OCI-LY7 (cell line): ENCODE results near the gene CHRD.

ENCODE experiments used
- EZH2phosphoT487 ChIP-seq: fragments of 200-600 bp; sonication (generic); IDR thresholded peaks from 2 replicates; pipeline ENCODE4 v1.6.1; 2018; ENCODE audit warnings: low read depth, borderline replicate concordance, mild to moderate bottlenecking, mixed run types, antibody characterized with exemption, low read length, moderate library complexity, mixed read lengths
- TF ChIP-seq, protein P1 (sequence below): fragments of 200-600 bp; sonication (generic); conservative IDR thresholded peaks from 2 replicates; pipeline ENCODE4 v1.5.1; 2014; ENCODE audit warnings: mild to moderate bottlenecking, antibody characterized with exemption, low read length, moderate library complexity, mixed read lengths

DNA sequence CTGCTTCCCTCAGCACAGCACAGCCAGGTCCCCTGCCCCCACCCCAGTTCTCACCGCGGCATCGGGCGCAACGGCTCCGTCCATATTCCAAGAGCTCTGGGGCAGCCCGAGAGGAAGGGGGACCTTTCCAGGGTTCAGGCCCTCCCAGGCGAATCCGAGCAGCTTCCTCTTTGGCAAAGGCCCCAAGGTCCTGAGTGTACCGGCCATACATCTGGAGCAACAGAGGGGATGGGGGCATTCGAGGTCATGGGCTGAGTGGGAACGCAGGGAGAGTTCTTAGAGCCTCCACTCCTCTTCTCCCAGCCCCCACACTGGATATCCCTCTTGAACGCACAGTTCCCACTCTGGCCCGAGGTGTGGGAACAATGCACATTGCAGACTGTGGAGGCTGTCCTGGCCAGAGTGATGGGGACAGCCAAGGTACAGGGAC lies 20.9 kb upstream of the CHRD start:
- TF ChIP-seq EZH2phosphoT487 = no peak
- TF ChIP-seq, protein P1, sequence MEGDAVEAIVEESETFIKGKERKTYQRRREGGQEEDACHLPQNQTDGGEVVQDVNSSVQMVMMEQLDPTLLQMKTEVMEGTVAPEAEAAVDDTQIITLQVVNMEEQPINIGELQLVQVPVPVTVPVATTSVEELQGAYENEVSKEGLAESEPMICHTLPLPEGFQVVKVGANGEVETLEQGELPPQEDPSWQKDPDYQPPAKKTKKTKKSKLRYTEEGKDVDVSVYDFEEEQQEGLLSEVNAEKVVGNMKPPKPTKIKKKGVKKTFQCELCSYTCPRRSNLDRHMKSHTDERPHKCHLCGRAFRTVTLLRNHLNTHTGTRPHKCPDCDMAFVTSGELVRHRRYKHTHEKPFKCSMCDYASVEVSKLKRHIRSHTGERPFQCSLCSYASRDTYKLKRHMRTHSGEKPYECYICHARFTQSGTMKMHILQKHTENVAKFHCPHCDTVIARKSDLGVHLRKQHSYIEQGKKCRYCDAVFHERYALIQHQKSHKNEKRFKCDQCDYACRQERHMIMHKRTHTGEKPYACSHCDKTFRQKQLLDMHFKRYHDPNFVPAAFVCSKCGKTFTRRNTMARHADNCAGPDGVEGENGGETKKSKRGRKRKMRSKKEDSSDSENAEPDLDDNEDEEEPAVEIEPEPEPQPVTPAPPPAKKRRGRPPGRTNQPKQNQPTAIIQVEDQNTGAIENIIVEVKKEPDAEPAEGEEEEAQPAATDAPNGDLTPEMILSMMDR = no peak
